Stimulated activated CD4-positive, alpha-beta T cell treated with anti-CD3 and anti-CD28 coated beads, TNF-alpha, amount 100 ng/mL, for 4 hours (primary cell): ENCODE results near the gene TSKU.

Experiments
- DNase-seq, 3 experiments: peaks; one replicate each; pipeline ENCODE4 v3.0.0-alpha.2; 2020; ENCODE audit warnings: low read depth in 3 of 3

Gene TSKU

DNA sequence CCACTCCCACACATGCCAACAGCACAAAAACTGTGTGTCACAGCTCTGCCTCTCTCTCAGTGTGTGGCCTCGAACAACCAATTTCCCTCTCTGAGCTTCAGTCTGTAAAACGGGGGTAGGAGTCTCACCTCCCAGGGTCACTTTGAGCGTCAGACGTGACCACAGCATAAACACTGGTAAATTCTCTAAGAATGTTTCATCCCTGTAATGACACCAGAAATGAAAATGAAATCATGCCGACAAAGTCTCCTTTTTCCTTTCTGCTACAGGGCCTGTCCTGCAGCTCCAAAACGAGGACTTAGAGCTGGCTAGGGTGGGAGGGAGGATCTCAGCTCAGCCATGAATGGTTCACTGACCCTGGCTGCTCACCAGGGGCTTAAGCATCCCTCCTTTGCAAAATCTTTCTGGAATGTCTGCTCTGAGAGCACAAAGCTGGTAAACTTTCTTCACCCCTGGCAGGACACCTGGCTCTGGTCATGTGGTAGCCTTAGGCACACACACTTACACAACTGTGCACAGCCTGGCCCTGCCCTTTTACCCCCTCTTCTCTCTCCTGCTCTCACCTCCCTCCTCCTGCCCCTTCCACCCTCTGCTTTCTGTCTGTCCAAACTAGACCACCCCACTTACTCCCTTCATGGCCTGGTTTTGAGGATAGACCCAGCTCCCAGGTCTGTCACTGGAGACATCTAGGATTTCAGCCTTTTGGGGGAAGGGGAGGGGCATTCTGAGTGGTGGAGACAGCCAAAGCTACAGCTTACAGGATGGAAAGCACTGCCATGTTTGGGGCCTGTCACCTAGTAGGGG, 12.3 kb upstream of the TSKU start:
- no peak for DNase-seq

DNA sequence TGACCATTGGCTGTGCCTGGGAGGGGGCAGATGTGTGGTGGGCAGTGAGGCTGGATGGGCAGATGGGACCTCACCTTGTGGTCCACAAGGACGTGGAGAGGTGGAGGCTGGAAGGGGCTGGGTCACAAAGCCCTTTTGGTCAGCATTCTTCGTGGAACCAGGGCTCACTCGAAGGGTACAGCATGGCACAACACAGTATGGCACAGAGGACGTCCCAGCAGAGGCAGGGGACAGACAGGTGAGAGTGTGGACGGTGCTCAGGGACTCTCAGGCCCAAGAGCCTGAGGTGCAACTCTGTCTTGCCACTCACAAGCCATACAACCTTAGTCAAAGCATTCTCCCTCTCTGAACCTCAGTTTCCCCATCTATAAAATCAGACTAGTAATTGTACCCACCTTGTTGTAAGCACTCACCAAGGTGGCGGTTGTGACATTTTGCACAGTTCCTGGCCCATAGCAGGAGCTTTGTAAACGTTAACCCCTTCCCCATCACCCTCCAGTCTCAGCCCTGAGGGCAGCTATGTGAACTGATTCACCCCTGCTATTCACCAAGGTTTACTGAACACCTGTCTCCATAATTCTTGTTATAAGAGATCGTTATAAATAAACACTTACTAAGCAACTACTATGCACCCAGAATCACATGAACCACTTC, 11.6 kb upstream of the TSKU start:
- no peak for DNase-seq

DNA sequence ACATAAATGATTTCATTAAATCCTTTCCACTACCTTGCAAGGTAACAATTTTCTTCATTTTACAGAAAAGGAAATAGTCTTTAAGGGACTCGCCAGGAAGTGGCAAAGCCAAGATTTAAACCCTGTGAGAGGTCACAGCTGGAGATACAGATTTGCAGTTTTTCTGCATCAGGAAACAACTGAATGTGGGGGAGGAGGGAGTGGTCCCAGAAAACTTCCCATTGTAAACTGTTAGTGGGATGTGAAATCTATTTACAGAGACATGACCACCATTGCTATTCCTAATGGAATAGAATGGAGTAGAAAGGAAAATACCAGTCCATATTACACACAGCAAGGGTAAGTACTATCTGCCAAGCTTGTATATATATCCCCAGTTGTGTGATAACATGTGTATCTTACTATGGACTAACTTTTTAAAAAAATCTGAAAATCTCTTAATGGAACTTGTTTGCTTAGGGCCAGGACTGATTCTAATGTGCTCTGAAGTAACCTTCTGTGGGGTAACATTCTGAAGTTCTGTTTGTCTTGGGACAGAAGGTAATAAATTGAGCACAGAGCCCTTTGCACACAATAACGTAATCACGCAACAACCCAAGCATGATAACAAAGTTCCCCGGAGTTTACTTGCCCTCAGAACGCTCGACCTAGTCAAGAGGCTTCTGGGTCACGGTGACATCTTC, 10.9 kb upstream of the TSKU start:
- DNase-seq: no peak

DNA sequence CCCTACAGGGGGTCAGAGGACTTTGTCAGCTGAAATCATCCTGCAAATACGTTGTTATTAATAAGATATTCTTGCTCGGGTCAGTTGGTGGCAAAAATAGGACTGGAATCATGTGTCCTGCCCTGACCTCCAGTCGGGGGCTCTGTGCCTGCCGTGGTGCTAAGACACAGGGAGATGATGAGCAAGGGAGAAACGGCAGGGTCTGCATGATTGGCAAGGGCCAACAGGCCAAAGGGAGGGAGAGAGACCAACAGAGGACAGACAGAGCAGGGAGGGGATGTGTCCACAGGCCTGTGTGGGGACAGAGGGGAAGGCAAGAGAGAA, 10.4 kb upstream of the TSKU start:
- DNase-seq: no peak

- DNase-seq: no peak
These were observed 9.2 kb upstream of the TSKU start for GRCh38 chr11:76773921-76774361.

- DNase-seq: no peak
These were observed 6.7 kb upstream of the TSKU start for GRCh38 chr11:76776472-76776871.

DNA sequence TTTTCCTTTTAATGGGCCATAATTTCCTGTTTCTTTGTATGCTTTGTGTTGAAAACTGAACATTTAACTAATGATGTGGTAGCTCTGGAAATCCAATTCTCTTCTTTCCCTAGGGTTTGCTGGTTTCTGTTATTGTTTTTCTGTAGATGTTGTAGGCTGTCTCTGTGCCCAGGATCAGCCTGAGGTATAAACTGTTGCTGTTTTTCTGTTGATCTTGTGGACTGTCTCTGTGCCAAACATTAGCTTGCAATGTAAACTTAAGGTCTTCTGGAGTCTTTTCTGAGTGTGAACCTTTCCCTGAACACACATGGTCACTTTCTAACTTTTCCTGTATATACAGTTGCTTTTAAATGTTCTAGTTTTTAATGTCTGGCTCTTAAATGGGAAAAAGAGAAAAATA, 5.9 kb upstream of the TSKU start:
- DNase-seq: no peak

DNA sequence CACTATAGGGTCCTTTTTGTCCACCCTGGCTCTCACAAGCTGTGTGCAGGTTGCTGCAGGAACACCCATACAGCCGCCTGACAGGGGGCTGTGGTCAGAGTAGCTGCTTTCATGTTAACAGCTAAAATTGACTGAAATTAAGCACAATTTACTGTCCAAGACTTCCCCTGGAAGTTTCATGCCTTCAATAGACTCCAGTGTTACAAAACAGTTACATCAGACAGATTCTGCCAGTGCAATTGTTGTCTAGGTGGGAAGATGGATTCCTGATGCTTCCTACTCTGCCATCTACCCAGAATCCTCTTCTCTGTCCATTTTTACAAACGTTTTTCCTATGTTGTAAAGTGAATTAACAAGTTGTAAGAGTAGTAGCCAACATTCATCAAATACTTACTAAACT, 5.3 kb upstream of the TSKU start:
- DNase-seq: no peak

GRCh38 chr11:76778874-76779273, 4.3 kb upstream of the TSKU start:
- no peak for DNase-seq

- no peak for DNase-seq
These were observed 1.9 kb upstream of the TSKU start for GRCh38 chr11:76781046-76781801.

GRCh38 chr11:76781807-76782530, 1.2 kb upstream of the TSKU start:
- no peak for DNase-seq

DNA sequence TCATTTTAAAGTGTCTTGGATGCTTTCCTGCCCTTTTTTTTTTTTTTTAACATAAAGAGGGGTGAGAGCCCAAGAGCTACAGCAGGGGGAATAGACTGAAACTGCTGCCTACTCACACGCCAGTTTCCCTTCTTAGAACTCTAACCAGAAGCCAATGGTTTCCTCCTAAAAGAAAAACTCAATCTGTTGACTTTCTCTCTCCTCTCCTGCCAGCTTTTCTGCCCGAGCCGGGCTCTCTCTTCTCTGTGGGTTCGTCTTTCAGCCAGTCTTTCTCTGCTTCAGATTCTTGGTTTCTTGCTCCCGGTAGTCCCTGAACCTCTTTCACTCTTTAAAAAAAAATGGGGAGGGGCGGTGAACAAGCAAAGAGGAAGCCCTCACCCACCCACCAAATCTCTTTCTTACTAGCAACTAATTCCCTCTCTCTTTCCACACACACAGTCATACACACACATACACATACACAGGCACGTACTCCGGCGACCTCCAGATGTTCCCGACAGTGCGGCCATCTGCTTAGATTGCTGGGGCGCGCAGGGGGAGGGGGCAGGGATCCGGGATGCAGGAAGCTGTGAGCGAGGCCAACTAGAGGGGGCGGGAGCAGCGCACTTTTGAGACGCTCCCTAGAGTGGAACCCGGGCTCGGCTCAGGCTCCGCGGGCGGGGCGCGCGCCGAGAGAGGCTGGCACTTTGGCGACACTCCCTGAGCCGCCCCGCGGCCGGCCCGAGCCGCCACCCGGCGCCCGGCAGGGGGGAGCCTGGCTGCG, 444 bp upstream of the TSKU start:
- no peak for DNase-seq

- no peak for DNase-seq
These were observed 999 bp downstream of the TSKU start for GRCh38 chr11:76783896-76784813.

DNA sequence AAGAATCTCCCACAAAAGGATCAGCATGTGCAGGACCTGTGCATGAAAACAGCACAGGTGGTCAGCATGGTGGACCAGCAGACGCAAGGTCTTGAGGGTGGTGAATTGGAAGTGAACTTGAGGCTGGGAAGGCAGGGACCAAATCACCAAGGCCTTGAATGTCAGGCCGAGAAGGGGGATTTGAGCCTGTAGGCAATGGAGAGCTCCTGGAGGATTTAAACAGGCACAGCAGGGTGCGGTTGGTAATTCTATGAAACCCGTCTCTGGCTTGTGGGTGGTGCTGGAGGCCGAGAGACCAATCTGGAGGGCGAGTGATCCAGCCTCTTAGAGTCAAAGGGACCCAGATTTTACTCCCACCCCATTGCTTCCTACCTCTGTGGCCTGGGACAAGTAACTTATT, 2.4 kb downstream of the TSKU start:
- no peak for DNase-seq

DNA sequence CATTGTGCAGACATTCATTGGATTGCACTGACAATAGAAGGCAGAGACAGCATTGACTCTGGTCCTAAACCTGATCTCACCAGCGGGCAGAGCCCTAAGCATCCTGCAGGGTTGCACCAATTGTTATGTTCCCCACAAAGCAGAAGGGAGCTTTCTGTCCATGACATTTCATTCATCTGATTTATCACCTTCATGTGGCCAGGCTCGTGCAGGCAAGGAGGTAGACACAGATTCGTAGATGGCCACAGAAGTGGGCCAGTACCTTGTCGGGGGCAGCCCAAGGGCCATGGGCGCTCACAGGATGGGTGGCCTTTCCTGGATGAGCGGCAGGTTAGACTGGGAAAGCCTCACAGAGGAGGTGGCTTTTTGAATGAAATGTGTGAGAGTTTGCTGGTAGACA, 2.9 kb downstream of the TSKU start:
- DNase-seq: no peak

DNA sequence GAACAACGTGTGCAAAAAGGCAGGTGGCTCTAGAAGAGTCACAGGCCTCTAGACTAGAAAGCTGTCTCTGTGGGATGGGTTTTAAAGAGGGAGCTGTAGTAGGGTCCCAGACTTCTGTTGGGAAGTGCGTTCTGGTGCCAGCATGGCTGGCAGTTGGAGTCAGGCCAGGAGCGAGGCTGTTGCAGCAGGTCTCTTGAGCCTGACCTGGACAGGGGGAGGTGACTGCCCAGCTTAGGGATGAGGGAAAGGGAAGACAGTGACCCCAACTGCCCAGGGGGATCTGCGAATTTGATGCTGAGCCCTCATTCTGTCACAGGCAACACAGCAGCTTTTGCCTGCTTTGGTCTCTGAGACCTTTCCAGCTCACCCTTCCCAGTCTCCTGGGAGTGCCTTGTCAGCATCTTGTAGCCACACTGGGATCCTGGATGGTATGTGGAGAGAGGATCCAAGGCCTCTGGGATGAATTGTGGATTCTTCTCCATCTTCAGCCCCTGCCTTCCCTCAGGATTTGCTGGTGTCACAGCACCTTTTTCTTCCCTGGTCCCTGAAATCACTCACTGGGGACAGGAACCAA, 3.4 kb downstream of the TSKU start:
- no peak for DNase-seq

GRCh38 chr11:76787271-76787670, 4.1 kb downstream of the TSKU start:
- DNase-seq: no peak

GRCh38 chr11:76787911-76788596, 4.9 kb downstream of the TSKU start:
- no peak for DNase-seq
